ENCODE measurements around the gene NDUFAF2.

The NDUFAF2 gene

DNA sequence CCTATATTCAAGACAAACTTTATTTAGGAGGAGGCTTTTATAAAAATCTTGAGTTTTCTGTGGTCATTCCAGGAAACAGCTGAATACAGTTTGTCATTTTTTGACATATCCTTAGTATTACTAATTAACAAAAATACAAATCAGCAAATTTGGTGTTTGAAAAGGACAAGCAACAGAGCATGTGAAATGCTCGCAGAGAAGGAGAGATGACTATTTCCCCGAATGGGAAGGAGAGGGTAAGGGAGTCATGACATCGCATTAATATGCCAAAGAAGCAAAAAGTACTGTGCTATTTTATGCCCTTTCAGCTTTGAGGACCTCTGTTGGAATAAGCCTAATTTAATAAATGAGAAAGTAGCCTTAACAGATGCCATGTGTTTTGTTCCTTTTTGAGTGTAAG is 215.5 kb downstream of the NDUFAF2 start:
- Histone ChIP-seq H3K4me1 (ENCODE audit: insufficient read depth, low read length) (peaks cover 14% of the 10 kb centered on the region), H3K9me3 (ENCODE audit: low read length) (peaks cover 6% of the 10 kb centered on the region), H3K36me3 (ENCODE audit: insufficient read depth, low read length) (peaks cover 39% of the 10 kb centered on the region), H3K27me3 (ENCODE audit: insufficient read depth, low read length) (no peaks in the 10 kb centered on the region), H3K4me3 (ENCODE audit: low read length) (peak overlapping the region; percentile 84), H2AFZ (ENCODE audit: low read depth, low read length) (no peak overlapping the region)

DNA sequence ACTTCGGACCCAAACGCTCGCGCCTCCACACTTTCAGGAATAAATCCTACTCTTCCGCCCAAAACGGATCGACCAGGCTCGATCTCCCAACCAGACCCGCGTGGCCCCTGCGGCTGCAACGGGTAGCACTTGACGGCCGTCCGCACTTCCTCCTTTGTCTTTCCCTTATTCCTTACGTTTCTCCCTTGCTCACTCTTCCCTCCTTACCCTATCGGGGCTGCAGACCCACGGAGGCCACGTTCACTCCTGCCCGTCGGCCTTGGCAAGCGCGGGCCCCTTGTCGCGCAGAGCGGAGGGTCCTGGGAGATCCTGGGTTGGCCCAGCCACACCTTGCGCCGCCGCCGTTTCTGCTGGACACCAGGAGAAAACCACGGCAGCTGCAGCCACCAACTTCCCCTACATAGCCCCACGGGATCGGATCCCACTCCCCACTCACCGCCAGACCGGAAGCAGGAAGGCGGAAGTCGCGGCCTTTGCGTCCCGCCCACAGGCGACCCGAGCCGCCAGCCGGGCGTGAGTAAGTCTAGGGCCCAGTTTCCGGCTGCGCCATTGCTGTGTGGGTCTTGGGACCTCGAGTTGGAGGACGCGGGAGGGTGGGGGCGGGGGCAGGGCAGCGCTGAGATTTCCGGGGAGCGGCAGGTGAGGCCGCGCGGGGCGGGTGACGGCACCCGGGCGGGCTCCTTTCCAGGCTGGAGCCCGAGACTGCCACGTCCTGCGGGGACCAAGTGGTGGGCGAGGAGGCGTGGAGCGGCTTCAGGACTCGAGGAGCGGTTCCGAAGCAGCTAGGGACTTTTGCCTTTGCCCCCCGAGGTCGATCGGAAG is 217.2 kb downstream of the NDUFAF2 start, which contains the start of gene SMIM15:
TSS of gene SMIM15 (minus strand) at position 459 of the 822 bp plus-strand sequence. CDS start 2,297 bp downstream, outside the sequence.
- Histone ChIP-seq H3K36me3 (ENCODE audit: insufficient read depth, low read length) (peaks cover 31% of the 10 kb centered on the region), H3K9me3 (ENCODE audit: low read length) (peaks cover 6% of the 10 kb centered on the region), H2AFZ (ENCODE audit: low read depth, low read length) (peak within 1 kb of the TSS; percentile 66), H3K4me1 (ENCODE audit: insufficient read depth, low read length) (peaks cover 14% of the 10 kb centered on the region), H3K27me3 (ENCODE audit: insufficient read depth, low read length) (no peaks in the 10 kb centered on the region), H3K4me3 (ENCODE audit: low read length) (peak within 1 kb of the TSS; percentile 84)

GRCh38 chr5:61162832-61163567 is 218.0 kb downstream of the NDUFAF2 start:
- H3K4me1 ChIP-seq (ENCODE audit: insufficient read depth, low read length) = peaks cover 14% of the 10 kb centered on the region
- H2AFZ ChIP-seq (ENCODE audit: low read depth, low read length) = peak overlapping the region; percentile 66
- H3K4me3 ChIP-seq (ENCODE audit: low read length) = peak overlapping the region; percentile 84
- H3K36me3 ChIP-seq (ENCODE audit: insufficient read depth, low read length) = peaks cover 28% of the 10 kb centered on the region
- peaks cover 6% of the 10 kb centered on the region for H3K9me3 ChIP-seq (ENCODE audit: low read length)
- no peaks in the 10 kb centered on the region for H3K27me3 ChIP-seq (ENCODE audit: insufficient read depth, low read length)

DNA sequence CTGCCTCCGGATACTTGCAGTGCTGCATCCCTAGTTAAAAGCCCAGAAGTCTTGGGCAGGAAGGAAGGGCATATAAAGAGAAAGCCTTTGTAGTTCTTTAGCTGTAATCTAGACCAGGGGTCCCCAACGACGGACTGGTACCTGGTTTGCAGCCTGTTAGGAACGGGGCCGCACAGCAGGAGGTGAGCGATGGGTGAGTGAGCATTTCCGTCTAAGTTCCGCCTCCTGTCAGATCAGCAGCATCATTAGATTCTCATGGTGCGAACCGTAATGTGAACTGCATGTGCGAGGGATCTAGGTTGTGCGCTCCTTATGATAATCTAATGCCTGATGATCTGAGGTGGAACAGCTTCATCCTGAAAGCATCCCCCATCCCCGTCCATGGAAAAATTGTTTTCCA is 218.9 kb downstream of the NDUFAF2 start:
- peaks cover 6% of the 10 kb centered on the region for H3K9me3 ChIP-seq (ENCODE audit: low read length)
- no peaks in the 10 kb centered on the region for H3K27me3 ChIP-seq (ENCODE audit: insufficient read depth, low read length)

DNA sequence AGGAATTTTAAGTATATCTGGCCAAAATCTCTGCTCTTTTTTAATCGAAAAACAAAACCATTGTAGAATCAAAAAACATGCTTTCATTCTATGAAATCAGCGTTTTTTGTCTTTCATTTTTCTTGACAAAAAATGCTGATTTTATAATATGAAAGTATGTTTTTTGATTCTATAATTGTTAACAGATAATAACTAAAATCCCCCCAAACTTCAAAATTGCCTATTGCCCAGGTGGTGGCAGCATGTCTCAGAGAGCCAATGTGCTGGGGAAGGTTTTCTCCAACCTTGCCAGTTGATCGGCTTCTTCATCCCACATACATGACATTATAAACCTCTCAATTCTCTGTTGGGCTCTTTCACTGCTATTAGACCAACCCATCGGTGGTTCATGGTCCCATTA is 222.4 kb downstream of the NDUFAF2 start:
- Histone ChIP-seq H3K4me1 (ENCODE audit: insufficient read depth, low read length) (peaks cover 7% of the 10 kb centered on the region), H3K9me3 (ENCODE audit: low read length) (peaks cover 6% of the 10 kb centered on the region), H3K27me3 (ENCODE audit: insufficient read depth, low read length) (no peaks in the 10 kb centered on the region), H3K4me3 (ENCODE audit: low read length) (no peak overlapping the region), H3K36me3 (ENCODE audit: insufficient read depth, low read length) (peaks cover 3% of the 10 kb centered on the region), H2AFZ (ENCODE audit: low read depth, low read length) (no peak overlapping the region)

More for the DNA sequence above, 218.9 kb downstream of the NDUFAF2 start:
- H3K36me3 ChIP-seq (ENCODE audit: insufficient read depth, low read length) = peaks cover 24% of the 10 kb centered on the region
- peaks cover 14% of the 10 kb centered on the region for H3K4me1 ChIP-seq (ENCODE audit: insufficient read depth, low read length)
- peak overlapping the region; percentile 84 for H3K4me3 ChIP-seq (ENCODE audit: low read length)
- no peak overlapping the region for H2AFZ ChIP-seq (ENCODE audit: low read depth, low read length)

GRCh38 chr5:61168951-61169350 is 223.9 kb downstream of the NDUFAF2 start:
- H3K4me1 ChIP-seq (ENCODE audit: insufficient read depth, low read length) = no peaks in the 10 kb centered on the region

DNA sequence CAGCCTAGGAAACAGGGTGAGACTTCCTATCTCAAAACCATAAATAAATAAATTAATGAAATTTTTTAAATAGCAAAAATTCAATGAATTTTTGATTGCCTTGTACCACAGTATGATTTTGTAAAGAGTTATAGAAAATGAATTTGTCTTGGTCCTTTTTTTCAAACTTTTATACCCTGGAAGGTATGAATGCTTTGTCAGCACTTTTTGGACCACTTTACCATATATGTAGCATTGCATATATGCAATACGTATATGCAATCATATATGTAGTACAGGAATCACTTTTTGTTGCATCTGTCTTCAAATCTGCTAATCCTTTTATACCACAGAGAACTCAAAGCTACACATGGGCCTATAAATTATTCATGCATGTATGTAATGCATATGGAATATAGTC is 226.5 kb downstream of the NDUFAF2 start:
- Histone ChIP-seq H3K36me3 (ENCODE audit: insufficient read depth, low read length) (no peaks in the 10 kb centered on the region), H2AFZ (ENCODE audit: low read depth, low read length) (no peak overlapping the region), H3K4me1 (ENCODE audit: insufficient read depth, low read length) (no peaks in the 10 kb centered on the region), H3K9me3 (ENCODE audit: low read length) (no peaks in the 10 kb centered on the region), H3K4me3 (ENCODE audit: low read length) (no peak overlapping the region), H3K27me3 (ENCODE audit: insufficient read depth, low read length) (no peaks in the 10 kb centered on the region)

More at GRCh38 chr5:61168951-61169350, 223.9 kb downstream of the NDUFAF2 start:
- Histone ChIP-seq H3K9me3 (ENCODE audit: low read length) (peaks cover 5% of the 10 kb centered on the region), H2AFZ (ENCODE audit: low read depth, low read length) (no peak overlapping the region), H3K4me3 (ENCODE audit: low read length) (no peak overlapping the region), H3K27me3 (ENCODE audit: insufficient read depth, low read length) (no peaks in the 10 kb centered on the region), H3K36me3 (ENCODE audit: insufficient read depth, low read length) (peaks cover 3% of the 10 kb centered on the region)

DNA sequence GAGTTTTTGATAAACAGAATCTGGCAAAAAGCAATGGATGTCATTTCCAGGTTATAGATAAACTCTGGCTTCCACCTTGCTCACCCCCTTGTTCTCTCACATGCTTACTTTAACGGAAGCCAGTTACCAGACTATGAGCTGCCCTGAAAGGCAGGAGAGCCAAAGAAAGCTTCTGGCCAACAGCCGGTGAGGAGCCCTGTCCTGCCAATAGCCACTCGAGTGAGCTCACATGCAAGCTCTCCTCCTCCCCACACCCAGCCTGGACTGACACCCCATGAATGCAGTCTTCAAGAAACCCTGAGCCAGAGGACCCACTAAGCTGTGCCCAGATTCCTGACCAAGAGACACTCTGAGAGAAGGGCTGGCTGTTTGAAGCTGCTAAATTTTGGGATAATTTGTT is 231.6 kb downstream of the NDUFAF2 start:
- no peaks in the 10 kb centered on the region for H3K4me1 ChIP-seq (ENCODE audit: insufficient read depth, low read length)
- H3K4me3 ChIP-seq (ENCODE audit: low read length) = no peak overlapping the region
- no peaks in the 10 kb centered on the region for H3K36me3 ChIP-seq (ENCODE audit: insufficient read depth, low read length)
- no peaks in the 10 kb centered on the region for H3K9me3 ChIP-seq (ENCODE audit: low read length)
- no peaks in the 10 kb centered on the region for H3K27me3 ChIP-seq (ENCODE audit: insufficient read depth, low read length)
- no peak overlapping the region for H2AFZ ChIP-seq (ENCODE audit: low read depth, low read length)

GRCh38 chr5:61177070-61177469 is 232.1 kb downstream of the NDUFAF2 start:
- H3K36me3 ChIP-seq (ENCODE audit: insufficient read depth, low read length) = no peaks in the 10 kb centered on the region
- no peaks in the 10 kb centered on the region for H3K27me3 ChIP-seq (ENCODE audit: insufficient read depth, low read length)

DNA sequence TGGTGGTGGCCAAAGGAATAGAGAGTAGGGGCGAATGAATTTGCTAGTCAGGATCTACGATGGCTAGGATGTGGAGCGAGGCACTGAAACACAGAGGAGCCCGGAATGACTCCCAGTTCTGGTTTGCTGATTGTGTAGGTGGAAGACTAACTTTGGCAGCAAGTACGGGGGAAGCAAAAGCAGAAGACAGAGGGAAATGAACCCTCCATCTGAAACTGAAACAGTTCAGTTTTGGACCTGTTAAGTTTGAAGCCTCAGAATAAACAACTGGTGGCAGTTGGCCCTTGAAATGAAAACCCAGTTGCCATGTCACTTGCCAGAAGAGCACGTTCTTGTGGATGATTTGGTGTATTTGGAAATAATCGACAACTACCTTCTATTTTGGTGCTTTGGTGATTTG is 232.7 kb downstream of the NDUFAF2 start:
- Histone ChIP-seq H3K9me3 (ENCODE audit: low read length) (no peaks in the 10 kb centered on the region), H2AFZ (ENCODE audit: low read depth, low read length) (no peak overlapping the region), H3K27me3 (ENCODE audit: insufficient read depth, low read length) (no peaks in the 10 kb centered on the region), H3K4me1 (ENCODE audit: insufficient read depth, low read length) (no peaks in the 10 kb centered on the region), H3K36me3 (ENCODE audit: insufficient read depth, low read length) (no peaks in the 10 kb centered on the region), H3K4me3 (ENCODE audit: low read length) (no peak overlapping the region)

More at GRCh38 chr5:61177070-61177469, 232.1 kb downstream of the NDUFAF2 start:
- no peaks in the 10 kb centered on the region for H3K9me3 ChIP-seq (ENCODE audit: low read length)
- no peaks in the 10 kb centered on the region for H3K4me1 ChIP-seq (ENCODE audit: insufficient read depth, low read length)
- H2AFZ ChIP-seq (ENCODE audit: low read depth, low read length) = no peak overlapping the region
- H3K4me3 ChIP-seq (ENCODE audit: low read length) = no peak overlapping the region

DNA sequence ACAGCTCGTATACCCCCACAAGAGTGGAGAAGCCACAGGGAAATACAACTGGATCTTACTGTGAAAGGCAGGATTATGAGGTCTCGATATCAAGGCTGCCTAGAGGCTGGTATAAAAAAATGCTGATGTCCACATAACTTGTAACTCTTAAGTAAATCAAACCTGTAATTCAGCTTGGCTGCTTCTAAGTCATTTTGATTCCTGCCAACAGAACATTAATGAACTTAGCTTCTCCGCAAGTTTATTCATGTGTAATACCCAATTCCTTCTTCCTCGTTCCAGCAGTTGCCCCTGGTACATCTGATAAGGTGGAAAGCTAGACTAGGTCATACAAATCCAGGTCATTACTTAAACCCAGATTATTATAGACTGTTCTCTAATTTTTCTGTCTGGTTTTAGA is 233.7 kb downstream of the NDUFAF2 start:
- no peaks in the 10 kb centered on the region for H3K27me3 ChIP-seq (ENCODE audit: insufficient read depth, low read length)

GRCh38 chr5:61180886-61181285 is 235.9 kb downstream of the NDUFAF2 start:
- H3K27me3 ChIP-seq (ENCODE audit: insufficient read depth, low read length) = no peaks in the 10 kb centered on the region
- no peaks in the 10 kb centered on the region for H3K4me1 ChIP-seq (ENCODE audit: insufficient read depth, low read length)
- no peaks in the 10 kb centered on the region for H3K9me3 ChIP-seq (ENCODE audit: low read length)
- H2AFZ ChIP-seq (ENCODE audit: low read depth, low read length) = no peak overlapping the region
- H3K4me3 ChIP-seq (ENCODE audit: low read length) = no peak overlapping the region
- H3K36me3 ChIP-seq (ENCODE audit: insufficient read depth, low read length) = no peaks in the 10 kb centered on the region

More for the DNA sequence above, 233.7 kb downstream of the NDUFAF2 start:
- no peak overlapping the region for H2AFZ ChIP-seq (ENCODE audit: low read depth, low read length)
- no peaks in the 10 kb centered on the region for H3K9me3 ChIP-seq (ENCODE audit: low read length)
- H3K4me3 ChIP-seq (ENCODE audit: low read length) = no peak overlapping the region
- H3K36me3 ChIP-seq (ENCODE audit: insufficient read depth, low read length) = no peaks in the 10 kb centered on the region
- H3K4me1 ChIP-seq (ENCODE audit: insufficient read depth, low read length) = no peaks in the 10 kb centered on the region

DNA sequence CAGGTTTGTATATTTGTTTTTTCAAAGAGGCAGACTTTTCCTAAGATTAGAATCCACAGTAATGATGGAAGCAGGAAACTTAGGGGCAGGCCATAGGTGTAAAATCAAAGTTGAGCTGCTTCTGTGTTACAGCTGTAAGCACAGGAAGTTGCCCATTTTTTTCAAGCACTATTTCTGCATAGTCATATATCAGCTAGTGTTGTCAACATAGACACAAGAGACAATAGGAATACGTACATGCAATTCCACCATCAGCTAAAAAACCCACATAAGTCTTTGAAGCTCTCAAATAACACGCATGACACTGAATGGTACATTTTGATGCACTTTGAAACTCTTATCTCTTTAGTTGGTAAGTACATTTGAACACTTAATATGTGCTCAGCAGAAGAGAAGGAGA is 237.4 kb downstream of the NDUFAF2 start:
- Histone ChIP-seq H3K9me3 (ENCODE audit: low read length) (no peaks in the 10 kb centered on the region), H3K4me3 (ENCODE audit: low read length) (no peak overlapping the region), H2AFZ (ENCODE audit: low read depth, low read length) (no peak overlapping the region), H3K27me3 (ENCODE audit: insufficient read depth, low read length) (no peaks in the 10 kb centered on the region), H3K36me3 (ENCODE audit: insufficient read depth, low read length) (no peaks in the 10 kb centered on the region), H3K4me1 (ENCODE audit: insufficient read depth, low read length) (no peaks in the 10 kb centered on the region)
